MCF 10A (cell line): ENCODE results near the gene MREG. TPM values are rescaled to one million over a fixed set of nuclear protein-coding genes. Genes with fewer than 3 reads are reported as not detected.

Experiments used
- total RNA-seq: library from RNA; stranded (reverse); gene quantifications from 2 replicates; pipeline ENCODE4 v1.2.3, GENCODE V29; 2022

MREG gene
- total RNA-seq, 1 experiment from 2014 or later, result 10.4 TPM

Other genes with a start within 250 kb of the MREG start
- gene PECR, start 68.3 kb upstream of the MREG start, total RNA-seq, result 8.3 and 20.0 TPM in 2 replicates
- 0.25 and 0.35 TPM in 2 replicates for gene TMEM169, start 68.4 kb upstream of the MREG start, total RNA-seq
- 159 and 198 TPM in 2 replicates for gene XRCC5, start 95.8 kb upstream of the MREG start, total RNA-seq